MM.1S (cell line): ENCODE results near the gene SFI1.

ENCODE experiments used
- EZH2phosphoT487 ChIP-seq: fragments of 300-600 bp; sonication (generic); IDR thresholded peaks from 2 replicates; pipeline ENCODE4 v1.6.1; 2018; ENCODE audit warnings: antibody characterized with exemption, low read length
- TF ChIP-seq, protein P1 (sequence below): fragments of 300-600 bp; sonication (generic); IDR thresholded peaks from 2 replicates; pipeline ENCODE4 v1.5.1; 2016; ENCODE audit warnings: antibody characterized with exemption, low read length, mixed read lengths

- TF ChIP-seq EZH2phosphoT487, result no peak
- TF ChIP-seq, protein P1, sequence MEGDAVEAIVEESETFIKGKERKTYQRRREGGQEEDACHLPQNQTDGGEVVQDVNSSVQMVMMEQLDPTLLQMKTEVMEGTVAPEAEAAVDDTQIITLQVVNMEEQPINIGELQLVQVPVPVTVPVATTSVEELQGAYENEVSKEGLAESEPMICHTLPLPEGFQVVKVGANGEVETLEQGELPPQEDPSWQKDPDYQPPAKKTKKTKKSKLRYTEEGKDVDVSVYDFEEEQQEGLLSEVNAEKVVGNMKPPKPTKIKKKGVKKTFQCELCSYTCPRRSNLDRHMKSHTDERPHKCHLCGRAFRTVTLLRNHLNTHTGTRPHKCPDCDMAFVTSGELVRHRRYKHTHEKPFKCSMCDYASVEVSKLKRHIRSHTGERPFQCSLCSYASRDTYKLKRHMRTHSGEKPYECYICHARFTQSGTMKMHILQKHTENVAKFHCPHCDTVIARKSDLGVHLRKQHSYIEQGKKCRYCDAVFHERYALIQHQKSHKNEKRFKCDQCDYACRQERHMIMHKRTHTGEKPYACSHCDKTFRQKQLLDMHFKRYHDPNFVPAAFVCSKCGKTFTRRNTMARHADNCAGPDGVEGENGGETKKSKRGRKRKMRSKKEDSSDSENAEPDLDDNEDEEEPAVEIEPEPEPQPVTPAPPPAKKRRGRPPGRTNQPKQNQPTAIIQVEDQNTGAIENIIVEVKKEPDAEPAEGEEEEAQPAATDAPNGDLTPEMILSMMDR, result no peak
These were observed 49.0 kb upstream of the SFI1 start for GRCh38 chr22:31447337-31447736.
